Fibroblast of skin of right biceps (primary cell): ENCODE data around the gene C1QTNF7.
A peak's percentile ranks its signal among the peaks of the same experiment; 100 is the strongest.

Experiments used
- DNase-seq: peaks from one replicate; pipeline ENCODE4 v3.0.0-alpha.2; 2013

Gene C1QTNF7, protein sequence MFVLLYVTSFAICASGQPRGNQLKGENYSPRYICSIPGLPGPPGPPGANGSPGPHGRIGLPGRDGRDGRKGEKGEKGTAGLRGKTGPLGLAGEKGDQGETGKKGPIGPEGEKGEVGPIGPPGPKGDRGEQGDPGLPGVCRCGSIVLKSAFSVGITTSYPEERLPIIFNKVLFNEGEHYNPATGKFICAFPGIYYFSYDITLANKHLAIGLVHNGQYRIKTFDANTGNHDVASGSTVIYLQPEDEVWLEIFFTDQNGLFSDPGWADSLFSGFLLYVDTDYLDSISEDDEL

DNA sequence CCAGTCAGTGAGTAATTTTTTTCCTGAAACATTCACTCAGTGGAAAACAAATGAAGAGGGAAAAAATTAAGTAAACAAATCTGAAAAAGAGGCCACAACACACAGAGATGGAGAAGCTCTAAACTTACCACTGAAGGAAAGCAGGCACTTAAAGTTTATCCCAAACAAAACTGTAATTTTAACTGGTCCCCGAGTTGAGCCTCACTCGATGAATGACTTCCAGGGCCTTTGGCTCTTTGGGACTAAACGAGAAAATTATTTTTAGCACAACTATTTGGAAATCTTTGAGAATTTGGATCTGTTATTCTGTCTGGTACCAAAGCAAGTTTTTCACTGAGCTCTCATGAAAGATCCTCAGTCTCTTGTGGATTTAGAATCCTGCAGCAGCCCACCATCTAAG lies at the start of gene C1QTNF7:
TSS of gene C1QTNF7 (plus strand) at position 333 of the 400 bp plus-strand sequence. CDS start 7,711 bp downstream, outside the sequence.
- no peak for DNase-seq

DNA sequence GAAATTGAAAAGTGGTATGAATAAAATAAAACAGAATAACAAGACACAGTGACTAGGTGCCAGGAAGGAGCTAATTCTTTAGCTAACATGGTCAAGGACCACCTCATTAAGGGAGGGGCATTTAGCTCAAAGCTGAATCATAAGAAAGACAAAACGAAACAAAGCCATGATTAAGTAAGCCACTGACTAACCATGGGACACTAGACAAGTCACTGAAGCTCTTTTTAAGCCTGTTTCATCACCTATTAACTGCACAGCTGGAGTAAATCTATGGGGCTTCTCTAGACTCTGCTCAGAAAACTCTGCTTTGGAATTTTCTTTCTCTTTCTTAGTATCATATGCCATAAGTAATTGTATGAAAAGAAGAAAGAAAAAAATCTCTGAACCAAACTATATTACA lies 49.8 kb upstream of the C1QTNF7 start:
- DNase-seq, result peak; percentile 56

DNA sequence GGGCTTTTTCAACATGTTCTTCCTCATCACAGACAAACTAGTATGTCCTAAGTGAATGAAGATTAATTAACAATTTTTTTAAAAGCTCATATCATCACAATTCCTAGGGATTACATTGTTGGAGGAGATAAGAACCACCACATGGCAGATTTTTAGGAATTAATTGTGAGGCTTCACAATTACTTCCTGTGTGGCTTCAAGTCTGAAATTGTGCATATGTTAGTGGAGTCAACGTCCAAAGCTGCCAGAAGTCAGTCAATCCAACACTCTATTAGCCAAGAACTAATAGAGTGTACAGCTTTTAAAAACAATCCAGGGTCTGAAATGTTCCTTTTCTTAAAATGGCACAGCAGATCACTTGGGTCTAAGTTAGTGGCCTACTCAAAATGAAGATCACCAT lies 49.3 kb upstream of the C1QTNF7 start:
- DNase-seq, result no peak

DNA sequence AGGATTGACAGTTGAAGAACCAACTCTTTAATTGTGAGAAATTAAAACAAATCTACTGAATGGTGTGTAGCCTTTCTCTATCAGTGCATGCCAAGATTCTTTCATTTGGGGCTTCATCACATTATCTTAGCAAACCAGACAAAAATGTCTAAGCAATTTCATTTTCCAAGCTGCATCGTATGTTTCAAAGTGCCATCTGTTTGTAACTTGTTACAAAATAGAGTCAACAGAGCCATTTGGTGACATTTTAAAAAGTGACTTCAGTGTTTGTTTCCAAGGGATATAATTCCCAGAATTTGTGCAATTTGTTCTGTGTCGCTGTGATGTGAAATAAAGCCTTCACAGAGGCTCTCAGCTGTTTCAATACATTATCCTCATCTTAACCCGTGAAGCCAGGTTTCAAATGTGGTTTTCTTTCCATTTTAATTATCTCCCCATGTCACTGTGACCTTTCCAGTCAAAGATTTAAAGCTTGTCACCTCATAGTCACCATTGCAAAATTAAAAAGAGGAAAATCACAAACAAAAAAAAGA lies 46.0 kb upstream of the C1QTNF7 start:
- DNase-seq, result no peak

DNA sequence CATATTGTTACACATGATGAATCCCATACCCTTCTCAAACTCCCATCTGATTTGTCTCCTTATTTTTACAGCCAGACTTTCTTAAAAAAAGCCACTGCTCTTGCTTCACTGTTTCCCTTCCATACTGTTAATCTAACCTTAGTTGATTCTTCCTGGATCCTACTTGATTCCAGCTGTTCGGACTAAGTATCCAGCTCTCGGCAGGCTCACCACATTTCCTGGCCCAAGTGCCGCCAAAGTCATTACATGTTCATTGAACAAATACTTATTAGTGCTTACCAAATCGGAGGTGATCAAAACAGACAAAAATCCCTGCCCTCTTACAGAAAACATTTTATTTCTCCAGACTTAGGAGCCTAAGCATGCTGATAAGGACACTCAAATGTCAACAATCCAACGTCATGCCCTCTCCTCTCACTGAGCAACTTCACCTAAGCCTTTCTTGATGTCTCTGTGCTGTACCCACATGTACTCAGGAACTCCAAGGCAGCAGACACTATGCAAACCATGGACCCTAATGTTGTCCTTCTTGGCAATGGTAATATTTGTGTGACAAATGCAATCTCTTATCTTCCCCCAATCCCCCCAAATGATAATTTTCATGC lies 45.1 kb upstream of the C1QTNF7 start:
- no peak for DNase-seq

DNA sequence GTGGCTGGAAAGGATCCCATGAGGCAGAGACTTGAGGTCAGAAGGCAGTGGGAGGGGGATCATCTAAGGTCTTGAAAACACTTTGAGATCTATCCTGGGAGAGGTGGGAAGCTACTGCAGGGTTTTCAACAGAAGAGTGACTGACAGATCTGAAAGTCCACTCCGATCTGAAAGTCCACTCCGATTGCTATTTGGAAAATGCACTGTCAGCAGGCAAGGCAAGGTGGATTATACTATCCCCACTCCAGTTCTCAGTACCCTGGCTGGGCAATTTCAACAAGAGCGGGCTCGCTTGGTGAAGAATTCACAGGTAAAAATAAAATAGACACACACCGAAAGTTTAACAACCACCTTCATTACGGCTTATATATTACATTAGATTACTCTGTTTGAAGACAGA lies 42.3 kb upstream of the C1QTNF7 start:
- DNase-seq, result no peak

DNA sequence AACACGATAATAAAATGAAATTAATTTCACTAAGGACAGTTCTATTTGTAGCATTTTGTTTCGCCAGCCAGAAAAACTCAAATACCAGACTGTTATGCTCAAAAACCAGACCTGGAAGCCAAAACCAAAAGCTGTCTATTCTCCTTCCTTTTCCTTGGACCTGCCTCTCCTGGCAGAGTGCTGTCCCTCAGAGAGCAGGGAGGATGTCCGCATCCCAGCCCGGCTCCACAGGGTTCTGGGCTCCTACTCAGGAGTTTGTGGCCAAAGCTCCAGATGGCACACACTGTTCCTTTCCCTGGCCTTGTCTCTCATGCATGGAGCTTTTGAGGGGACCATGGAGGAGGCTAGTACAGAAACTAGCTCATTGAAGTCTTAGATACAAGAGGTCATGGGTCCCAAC lies 41.9 kb upstream of the C1QTNF7 start:
- no peak for DNase-seq

DNA sequence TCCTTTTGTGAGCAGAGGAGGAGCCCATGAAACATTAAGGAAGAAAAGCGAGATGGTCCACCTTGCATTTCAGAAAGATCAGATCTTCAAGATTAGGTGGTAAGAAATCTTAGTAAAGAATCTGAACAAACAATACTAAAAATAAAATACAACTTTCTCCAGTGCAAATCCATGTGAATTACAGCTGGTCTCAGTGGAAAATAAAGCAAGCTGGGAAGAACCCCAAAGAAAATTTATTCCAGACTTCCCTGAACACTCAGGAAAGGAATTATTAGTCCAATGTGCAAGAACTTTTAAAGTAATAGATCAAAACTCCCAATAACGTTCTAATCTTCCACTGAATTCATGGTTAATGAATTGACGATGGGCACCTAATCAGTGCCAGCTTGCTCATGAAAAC lies 37.3 kb upstream of the C1QTNF7 start:
- no peak for DNase-seq

DNA sequence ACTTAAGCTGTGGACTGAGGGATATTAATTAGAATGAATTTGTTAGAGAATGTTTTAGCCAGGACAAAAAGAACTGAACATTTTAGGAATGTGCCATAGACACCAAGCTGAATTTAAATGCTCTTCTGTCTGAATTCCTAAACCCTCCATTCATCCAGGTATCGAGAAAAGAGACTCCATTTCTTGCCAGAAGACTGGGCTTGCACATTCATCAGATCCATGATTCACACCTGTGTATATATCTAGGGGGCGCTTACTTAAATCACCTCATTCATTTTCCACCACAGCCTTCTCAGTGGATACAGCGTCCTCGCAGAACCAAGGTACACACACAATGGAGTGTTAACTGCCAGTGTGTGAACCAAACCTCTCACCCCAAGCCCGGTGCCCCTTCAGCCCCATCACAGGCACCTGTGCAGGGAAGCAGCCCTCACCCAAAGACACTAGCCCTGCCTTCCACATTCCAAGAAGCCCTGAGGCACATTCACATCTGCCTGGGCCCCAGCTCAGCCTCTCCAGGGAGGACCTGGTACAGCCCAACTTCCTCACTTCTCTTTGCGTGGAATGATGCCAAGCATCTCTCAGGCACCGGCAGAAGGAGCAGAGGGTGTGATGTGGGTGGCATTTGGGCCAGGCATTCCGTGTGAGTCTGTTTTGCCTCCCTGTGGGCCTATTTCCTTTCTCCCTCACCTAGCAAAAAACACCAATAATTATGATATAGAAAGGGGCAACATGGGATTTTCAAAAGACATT lies 35.6 kb upstream of the C1QTNF7 start:
- no peak for DNase-seq

DNA sequence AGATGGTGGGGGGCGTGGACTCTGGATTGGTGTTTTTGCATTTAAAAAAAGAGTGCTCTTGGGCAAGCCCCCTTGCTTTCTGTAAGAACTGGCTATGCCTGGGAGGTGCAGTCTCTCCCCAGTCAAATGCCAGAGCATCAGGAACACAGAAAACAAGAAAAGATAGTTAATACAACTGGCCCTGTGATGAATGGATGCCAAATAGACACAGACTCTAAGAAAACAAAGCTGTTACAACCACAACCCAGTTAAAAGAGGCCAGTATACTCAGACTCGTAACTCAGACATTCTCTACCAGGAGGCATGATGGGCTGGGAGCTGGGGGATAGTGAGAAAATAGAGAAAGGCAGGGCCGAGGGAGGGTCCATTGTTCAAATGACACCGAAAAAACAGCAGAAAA lies 32.5 kb upstream of the C1QTNF7 start:
- peak; percentile 41 for DNase-seq

DNA sequence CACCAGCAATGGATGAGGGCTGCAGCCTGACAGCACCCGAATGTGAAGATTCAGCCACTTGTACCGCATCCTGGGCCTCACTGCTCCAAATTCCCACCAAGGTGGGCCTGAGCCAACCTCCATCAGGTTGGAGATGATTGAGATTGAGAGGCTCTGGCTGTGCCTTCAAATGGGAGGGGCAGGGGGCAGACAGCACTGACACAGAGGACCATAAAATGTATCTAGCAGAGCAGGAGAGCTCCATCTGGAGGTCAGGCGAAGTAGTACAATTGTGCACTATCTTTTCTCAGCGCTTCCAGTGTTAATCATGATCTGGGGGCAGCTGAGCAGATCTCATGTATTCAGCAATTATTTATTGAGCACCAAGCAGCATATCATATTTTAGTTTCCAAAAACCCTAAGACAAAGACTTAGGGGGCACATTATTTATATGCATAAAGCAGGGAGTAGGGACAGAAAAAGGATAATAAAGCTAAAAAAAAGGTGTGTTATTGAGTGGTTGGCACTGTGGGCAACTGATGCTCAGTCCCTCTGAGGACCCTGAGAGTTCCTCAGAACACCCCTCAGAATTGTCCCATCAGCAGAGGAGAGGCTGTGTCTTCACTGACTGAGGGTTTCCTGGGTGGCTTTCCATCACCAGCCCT lies 31.6 kb upstream of the C1QTNF7 start:
- DNase-seq, result peak; percentile 59

DNA sequence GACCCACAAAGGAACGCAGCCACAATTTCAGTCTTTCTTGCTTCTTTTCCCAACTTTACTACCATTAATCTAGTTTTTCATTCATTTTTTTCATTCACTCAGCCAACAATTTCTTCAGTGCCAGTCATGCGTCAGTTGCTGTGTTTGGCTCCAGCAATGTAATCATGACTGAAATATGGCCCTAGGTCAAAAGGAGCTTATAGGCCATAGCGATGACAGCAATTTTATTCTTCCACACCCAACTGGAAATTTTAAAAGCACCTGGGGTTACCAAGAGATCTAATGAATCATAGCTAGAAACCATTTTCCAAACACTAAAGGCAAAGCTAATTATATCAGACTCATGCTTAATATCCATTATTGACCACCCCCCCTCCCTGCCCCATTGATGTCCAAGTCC lies 29.8 kb upstream of the C1QTNF7 start:
- DNase-seq, result no peak

DNA sequence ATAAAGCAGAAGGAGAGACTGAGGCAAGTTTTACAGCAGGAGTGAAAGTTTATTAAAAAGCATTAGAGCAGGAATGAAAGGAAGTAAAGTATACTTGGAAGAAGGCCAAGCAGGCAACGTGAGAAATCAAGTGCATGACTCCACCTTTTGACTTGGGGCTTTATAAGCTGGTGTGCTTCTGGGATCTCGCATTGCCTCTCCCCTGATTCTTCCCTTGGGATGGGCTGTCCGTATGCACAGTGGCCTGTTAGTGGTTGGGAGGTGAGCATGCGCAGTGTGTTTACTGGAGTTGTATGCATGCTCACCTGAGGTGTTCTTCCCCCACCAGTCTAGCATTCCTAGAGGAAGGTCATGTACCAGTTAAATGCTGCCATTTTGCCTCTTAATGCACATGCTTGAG lies 29.1 kb upstream of the C1QTNF7 start:
- DNase-seq, result no peak

DNA sequence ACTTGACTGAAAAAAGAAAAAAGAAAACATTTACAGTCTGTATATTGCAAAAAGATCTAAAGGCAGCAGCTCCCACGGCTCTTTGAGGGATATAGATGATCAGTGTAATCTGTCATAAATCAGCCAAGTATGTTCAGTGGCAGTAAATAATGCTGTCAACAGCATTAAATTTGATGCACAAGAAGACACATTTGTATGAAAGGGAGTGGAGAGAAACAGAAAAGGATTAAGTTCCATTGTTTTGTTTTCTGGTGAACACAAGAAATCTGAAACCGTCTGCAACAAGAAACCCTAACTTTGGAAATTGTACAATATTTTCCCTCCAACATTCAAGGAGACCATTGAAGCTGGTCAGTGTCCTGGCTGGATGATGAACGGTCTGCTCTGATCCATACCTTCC lies 27.6 kb upstream of the C1QTNF7 start:
- DNase-seq, result no peak

DNA sequence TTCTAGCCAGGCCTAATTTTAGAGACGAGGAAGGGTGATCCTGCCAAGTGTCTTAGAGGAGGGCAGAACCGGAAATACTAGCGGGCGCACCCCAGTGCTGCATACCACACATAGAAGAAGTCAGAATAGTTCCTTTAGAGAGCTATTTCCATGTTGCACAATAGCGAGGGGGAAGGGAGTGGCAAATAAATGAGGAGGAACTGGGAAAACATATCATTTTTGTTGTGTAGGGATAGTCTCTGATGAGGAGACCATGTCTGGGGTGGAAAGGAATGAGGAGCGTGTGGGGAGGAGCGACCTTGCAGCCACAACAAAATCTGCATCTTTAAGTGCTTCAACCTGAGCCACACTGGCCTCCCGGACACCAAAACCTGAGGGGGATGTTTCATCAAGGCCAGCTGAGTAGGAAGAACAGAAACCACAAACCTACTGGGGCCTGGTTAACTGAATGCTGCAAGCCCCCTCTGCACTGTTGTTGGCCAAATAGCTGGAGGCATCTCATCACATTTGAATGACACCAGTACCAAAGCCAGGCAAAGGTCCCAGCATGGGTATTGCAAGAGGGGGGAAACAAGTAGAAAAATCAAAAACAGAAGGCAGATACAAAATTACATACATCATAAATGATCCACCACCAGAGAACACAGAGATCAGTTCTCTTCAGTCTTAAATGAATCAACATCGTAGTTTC lies 26.7 kb upstream of the C1QTNF7 start:
- DNase-seq, result peak; percentile 92

DNA sequence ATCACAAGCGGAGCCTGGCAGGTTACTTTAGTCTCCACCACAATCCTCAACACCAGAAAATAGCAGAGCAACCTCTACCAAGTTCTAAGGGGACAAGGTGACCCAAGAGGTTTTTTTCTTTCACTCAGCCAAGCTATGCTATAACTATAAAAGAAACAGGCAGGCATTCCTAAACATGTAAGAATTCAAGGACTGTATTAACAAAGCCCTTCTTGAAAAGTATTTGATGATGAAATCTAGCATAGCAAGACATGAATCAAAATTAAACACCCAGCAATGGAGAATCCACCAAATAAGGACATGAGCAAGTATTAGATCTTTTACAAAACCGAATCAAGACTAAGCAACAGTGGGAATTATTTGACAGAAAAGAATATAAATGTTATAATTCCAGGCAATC lies 25.7 kb upstream of the C1QTNF7 start:
- DNase-seq, result peak; percentile 75

DNA sequence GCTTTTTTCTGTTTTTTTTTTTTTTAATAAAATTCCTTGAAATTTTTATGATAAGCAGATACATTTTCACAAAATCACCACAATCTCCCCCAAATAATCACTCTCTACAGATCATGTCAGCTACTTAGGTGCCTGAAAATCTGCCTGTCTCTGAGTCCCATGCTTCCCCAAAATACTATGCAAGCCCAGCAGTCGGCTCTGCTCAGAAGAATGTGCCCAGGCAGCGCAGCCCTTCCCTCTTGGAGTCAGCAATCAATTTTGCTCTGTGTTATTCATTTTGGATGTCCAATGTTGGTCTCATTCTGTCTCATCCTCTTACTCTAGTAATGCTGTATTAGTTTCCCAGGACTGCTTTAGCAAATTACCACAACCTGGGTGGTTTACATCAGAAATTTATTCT lies 24.9 kb upstream of the C1QTNF7 start:
- DNase-seq, result no peak

DNA sequence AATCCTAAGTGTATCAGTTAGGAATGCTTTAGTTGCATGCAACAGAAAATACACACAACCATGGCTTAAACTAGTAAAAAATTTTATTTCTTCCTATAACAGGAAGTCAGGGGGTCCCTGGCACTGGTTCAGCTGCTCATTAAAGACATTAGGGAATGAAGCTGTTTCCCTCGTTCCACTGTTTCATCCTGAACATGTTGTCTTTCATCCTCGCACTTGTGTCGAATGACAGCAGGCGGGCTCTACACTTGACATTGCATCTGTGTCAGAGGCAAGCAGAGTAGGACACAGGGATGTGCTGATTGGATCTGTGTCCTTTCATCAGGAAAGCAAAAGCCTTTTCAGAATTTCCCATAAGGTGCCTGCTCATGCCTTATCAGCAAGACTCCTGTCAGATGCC lies 22.8 kb upstream of the C1QTNF7 start:
- no peak for DNase-seq

DNA sequence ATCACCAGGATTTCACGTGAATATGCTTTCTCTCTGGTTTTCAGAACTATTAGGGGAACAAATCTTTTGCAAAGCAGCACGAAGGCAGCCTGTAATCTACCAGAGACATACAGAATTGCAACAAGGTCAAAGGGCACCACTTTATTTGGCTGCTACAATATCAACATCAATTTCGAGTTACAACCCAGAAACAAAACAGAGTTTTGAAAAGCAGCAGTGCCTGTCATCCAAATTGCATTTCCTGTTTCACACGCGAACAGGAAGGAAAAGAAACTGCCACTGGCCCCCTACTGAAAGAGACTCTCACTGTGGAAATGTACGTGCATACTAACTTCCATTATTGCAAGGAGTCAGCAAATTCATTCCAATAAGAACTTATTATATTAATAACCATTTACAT lies 17.1 kb upstream of the C1QTNF7 start:
- DNase-seq, result no peak

DNA sequence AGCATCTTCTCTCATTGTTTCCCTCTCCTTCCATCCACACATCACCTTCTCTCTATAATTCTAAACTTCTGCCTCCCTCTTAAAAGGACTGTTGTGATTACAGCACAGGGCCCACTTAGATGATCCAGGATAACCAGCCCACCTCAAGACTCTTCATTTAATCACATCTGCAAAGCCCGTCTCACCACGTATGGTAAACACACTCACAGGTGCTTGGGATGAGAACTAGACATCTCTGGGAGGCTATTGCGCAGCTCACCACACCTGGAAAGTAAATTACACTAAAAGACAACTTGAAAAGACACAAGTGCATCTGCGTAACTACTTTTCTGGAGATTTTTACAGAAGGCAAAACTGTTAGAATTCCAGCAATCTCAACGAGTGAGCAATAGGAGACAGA lies 15.4 kb upstream of the C1QTNF7 start:
- no peak for DNase-seq

DNA sequence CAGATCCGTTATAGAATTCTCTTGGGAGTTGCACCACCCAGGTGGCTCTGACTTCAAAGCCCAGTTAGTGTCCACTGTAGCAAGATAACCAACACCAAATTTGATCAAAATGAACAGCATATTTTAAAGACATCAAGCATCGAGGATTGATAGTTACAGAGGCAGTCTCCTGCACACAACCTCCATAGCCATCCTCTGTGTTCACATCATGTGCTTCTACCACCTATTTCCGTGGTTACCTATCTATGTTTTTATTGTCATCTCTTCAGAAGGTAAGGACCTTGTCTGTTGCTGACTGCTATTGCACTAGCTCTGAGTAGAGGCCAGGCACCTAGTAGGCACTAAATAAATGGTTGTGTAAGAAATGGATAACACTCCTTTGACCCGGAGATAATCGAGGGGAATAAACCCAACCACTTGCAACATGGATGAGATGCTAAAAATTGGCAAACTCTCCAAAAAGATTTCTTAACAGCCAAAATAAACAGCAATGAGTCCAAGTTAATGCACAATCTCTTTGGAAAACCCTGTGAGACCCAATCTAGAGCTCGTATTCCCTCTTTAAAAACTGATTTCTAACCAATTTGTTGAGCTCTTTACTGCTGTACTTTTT lies 14.7 kb upstream of the C1QTNF7 start:
- DNase-seq, result no peak

DNA sequence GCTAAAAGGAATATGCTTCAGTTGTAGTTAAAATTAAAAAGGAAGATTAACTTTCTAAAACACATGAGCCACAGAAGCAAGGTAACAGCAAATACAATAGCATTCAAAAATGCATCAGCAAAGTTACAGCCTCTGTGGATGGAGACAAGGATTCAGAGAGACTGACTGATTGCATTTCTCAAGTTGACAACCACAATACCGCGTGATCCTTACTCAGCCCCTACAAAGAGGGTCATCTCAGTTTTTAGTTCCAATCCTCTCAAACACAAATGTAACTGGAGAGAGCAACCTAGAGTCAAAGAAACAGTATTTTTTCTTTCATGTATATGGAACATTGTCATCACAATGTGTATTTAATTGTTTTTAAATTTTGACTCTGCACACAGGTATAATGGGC lies 14.2 kb upstream of the C1QTNF7 start:
- no peak for DNase-seq
